GM04503 (cell line): ENCODE measurements around the gene KDELR1.

Source experiments
- DNase-seq: peaks from one replicate; pipeline ENCODE4 v3.0.0-alpha.2; 2012; ENCODE audit warnings: low read depth

KDELR1 gene

GRCh38 chr19:48391100-48392005, at the start of gene KDELR1:
KDELR1 (minus strand) TSS chr19:48391551; CDS start chr19:48391358, 193 bp downstream.
- no peak for DNase-seq

DNA sequence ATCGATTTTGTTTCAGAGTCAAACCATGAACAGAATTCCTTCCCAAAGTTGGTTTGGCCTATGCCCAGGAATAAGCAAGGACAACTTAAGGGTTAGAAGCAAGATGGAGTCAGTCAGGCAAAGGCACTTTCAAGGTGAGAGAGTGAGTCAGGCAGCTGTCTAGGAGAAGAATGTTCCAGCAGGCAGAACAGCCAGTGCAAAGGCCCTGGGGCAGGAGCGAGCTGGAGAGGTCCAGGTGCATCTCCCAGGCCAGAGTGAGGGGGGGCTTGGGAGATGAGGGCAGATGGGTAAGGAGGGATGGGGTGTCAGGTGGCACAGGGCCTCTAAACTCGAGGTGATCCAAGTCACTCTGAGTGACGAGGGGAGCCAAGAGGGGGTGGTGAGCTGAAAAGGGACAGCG, 45.2 kb upstream of the KDELR1 start:
- no peak for DNase-seq

DNA sequence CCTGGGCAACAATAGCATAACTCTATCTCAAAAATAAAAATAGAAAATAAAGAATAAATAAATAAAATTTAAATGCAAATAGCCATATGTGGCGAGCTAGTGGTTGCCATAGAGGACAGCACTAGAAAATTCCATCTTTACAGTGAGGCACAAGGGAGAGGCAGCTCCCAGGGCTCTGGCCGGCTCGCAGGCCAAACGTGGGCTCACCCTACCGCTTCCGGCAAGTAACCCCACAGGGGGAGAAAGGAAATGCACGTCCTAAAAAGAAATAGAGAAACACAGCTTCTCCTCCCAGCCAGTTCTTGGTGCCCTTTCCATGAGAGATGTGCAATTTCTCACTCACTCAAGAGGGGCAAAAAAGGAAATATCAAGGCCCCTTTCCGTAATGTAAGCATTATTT, 42.0 kb upstream of the KDELR1 start:
- no peak for DNase-seq

- no peak for DNase-seq
Observed at GRCh38 chr19:48428670-48429069, 37.3 kb upstream of the KDELR1 start.

DNA sequence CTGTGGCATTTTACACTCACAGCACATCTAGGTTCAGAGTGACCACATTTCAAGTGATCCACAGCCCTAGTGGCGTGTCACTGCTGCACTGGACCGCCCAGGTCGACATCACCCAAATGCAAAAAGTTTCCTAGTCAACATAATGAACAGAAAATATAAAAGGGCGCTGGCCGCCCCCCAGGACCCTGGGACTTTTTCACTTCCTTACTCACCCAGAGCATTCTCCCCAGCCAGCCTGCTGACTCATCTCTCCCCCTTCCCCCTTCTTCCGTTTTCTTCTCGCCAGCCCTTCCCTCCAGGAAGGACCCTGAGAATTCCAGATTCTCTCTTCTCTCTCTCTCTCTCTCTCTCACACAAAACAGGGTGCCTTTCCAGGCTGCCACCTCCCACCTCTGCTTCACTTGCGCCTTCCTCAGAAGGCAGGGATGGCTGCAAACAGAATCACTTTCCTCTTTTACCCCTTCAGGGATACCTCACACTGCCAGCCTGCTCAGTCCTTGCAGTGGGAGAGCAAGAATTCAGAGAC, 33.4 kb upstream of the KDELR1 start:
- DNase-seq, result no peak

GRCh38 chr19:48421548-48421947, 30.2 kb upstream of the KDELR1 start:
- no peak for DNase-seq

GRCh38 chr19:48419158-48419920, 28.0 kb upstream of the KDELR1 start:
- no peak for DNase-seq

GRCh38 chr19:48418317-48419064, 27.1 kb upstream of the KDELR1 start:
- no peak for DNase-seq

- DNase-seq, result no peak
Observed at GRCh38 chr19:48417421-48417820, 26.1 kb upstream of the KDELR1 start.

DNA sequence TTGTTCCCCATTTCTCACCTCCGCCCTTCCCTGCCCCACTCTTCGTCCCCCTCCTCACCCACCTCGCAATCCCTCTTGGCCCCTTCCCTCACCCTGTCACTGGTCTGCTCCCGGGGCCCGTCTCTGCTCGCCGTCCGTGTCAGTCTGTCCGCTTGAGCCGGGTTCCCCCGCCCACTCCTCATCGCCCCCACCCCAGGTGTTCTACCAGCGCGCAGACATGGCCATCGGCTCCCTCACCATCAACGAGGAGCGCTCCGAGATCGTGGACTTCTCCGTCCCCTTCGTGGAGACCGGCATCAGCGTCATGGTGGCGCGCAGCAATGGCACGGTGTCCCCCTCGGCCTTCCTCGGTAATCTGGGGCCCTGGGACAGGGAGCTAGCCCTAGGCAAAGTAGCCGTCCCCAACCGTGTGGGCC, 24.5 kb upstream of the KDELR1 start:
- no peak for DNase-seq

DNA sequence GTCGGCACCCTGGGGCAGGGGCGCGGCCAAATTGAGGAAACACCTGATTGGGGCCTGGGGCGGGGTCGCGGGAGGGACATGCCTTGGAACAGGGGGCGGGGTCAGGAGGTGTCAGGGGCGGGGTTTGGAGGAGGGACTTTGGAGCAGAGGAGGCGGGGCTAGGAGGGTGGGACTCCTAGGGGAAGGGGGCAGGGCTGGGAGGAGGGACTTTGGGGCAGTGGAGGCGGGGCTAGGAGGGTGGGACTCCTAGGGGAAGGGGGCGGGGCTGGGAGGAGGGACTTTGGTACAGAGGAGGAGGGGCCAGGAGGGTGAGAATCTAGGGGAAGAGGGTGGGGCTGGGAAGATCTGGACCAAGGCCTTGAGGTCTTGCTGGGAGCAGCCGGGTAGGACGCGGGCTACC, 24.0 kb upstream of the KDELR1 start:
- no peak for DNase-seq

DNA sequence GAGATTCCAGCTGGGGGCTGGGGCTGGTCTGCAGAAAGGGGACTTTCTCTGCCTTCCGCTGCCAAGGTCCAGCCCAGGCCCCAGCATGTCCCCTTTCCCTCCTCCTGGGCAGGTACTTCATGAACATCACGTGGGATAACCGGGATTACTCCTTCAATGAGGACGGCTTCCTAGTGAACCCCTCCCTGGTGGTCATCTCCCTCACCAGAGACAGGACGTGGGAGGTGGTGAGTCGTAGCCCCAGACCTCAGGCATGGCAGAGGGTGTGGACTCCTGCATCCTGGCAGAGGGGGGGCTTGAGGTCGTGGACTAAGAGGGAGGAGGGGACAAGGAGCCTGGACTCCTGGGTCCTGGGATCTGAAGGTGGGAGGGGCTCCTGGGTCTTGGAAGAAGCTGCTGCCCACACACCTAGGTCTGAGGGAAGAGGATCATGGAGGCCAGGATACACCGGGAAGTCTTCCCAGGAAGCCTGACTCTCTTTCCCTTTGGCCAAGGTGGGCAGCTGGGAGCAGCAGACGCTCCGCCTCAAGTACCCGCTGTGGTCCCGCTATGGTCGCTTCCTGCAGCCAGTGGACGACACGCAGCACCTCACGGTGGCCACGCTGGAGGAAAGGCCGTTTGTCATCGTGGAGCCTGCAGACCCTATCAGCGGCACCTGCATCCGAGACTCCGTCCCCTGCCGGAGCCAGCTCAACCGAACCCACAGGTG, 22.7 kb upstream of the KDELR1 start:
- no peak for DNase-seq

- no peak for DNase-seq
Observed at GRCh38 chr19:48405850-48406249, 14.5 kb upstream of the KDELR1 start.

DNA sequence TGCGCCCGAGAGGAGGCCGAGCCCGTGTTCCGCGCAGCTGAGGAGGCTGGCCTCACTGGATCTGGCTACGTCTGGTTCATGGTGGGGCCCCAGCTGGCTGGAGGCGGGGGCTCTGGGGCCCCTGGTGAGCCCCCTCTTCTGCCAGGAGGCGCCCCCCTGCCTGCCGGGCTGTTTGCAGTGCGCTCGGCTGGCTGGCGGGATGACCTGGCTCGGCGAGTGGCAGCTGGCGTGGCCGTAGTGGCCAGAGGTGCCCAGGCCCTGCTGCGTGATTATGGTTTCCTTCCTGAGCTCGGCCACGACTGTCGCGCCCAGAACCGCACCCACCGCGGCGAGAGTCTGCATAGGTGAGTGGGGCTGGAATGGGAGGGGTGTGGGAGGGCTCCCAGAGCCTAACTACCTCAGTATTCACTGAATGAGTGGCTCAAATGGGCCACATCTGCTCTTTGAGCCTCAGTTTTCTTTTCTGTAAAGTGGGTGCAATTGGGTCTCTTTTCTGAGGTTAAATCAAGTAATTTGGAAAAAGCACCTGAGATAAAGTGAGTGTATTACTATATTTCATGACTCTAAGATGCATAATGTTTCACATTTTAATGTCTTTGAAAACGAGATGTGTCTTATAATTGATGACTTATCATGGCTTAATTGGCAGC, 13.8 kb upstream of the KDELR1 start:
- no peak for DNase-seq

GRCh38 chr19:48403606-48404005, 12.3 kb upstream of the KDELR1 start:
- no peak for DNase-seq

- DNase-seq, result no peak
Observed at GRCh38 chr19:48401287-48401686, 9.9 kb upstream of the KDELR1 start.

DNA sequence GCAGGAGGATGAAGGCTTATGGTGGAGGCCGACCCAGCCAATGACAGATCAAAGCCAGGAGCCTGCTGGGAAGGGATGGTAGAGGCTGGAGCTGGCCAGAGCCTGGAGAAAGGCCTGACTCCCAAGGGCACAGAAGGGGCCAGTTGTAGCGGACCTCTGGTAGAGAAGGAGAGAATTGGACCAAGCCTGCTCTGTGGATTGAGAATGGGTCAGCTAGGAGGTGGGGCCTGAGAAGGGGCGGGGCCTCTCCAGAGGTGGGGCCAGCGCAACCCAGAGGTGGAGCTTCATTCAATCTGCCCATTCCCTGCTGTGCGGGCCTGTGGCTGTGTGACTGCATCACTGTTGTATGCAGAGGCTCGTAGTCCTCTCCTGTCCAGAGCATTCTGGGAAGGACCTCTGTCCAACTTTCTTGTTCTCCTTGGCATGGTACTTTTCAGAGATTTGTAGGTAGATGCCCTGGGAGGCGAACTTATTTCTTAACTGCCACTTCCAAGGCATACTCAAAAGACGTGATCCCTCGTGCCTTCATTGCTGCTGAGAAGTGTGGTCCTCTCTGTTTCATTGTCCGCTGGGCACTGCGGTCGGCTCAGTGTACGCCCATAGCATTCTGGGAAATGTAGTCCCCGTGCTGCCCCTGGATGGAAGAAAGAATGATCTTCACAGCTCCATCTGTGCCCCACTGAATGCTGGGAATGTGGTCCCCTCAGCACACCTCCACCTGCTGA, 8.8 kb upstream of the KDELR1 start:
- DNase-seq, result no peak

DNA sequence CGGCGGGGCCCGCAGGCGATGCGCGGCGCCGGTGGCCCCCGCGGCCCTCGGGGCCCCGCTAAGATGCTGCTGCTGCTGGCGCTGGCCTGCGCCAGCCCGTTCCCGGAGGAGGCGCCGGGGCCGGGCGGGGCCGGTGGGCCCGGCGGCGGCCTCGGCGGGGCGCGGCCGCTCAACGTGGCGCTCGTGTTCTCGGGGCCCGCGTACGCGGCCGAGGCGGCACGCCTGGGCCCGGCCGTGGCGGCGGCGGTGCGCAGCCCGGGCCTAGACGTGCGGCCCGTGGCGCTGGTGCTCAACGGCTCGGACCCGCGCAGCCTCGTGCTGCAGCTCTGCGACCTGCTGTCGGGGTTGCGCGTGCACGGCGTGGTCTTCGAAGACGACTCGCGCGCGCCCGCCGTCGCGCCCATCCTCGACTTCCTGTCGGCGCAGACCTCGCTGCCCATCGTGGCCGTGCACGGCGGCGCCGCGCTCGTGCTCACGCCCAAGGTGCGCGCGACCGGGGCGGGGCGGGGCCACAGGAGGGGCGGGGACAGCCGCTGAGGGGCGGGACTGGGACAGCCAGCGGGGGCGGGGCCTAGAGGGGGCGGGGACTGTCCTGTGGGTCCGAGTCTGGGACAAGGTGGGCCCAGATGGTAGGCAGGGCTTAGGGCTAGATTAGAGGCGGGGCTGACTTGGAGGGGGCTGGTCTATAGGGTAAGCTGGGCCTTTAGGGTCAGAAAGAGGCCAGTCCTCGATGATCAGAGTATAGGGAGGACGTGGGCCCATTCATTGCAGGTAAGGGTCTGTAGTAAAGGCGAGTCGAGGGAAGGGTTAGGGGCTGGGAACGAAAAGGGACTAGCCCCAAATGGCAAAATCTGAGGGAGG, 7.3 kb upstream of the KDELR1 start:
- DNase-seq, result no peak

- DNase-seq, result no peak
Observed at GRCh38 chr19:48398102-48398374, 6.7 kb upstream of the KDELR1 start.
